ENCODE measurements around the gene LPXN.

Gene LPXN

DNA sequence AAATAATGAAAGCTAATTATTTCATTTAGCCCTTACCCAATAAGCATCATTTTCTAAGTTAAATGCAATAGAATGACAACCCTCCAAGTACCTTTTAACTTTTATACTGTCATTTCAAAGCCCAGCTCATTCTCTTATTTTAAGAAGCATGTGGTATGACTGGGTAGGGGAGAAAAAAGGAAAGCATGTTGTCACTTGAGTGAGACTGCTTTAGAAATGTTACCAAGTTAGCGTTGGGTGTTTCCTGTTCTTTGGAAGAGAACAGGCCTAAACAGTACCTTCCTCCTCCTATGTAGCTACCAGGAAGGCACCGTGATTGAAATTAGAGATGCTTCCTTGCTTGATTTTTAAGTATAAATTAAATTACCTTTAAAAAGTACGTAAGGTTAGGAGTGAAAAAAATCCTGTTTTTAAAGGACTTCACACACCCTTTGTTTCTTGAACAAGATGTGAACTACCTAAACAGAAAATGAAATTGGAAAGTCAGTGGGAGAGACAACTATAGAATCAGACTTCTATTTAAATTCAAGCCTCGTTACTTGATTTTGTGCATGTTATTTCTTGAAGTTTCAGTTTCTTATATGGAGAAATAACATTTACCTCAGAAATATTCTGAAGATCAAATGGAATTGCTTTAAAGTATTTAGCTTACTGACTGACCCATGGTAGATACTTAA lies 46.1 kb upstream of the LPXN start:
- Histone ChIP-seq H3K27ac (ENCODE audit: low read length) (no peak overlapping the region), H3K9ac (ENCODE audit: low read depth, low read length) (no peak overlapping the region), H4K20me1 (ENCODE audit: insufficient read depth, low read length) (no peaks in the 10 kb centered on the region), H3K4me1 (ENCODE audit: insufficient read depth, low read length) (no peaks in the 10 kb centered on the region), H2AFZ (ENCODE audit: low read depth, low read length) (no peak overlapping the region), H3K9me3 (ENCODE audit: insufficient read depth, low read length, severe bottlenecking) (no peaks in the 10 kb centered on the region), H3K4me3 (ENCODE audit: low read depth in 1 of 2, low read length in 2 of 2) (no peak overlapping the region), H3K27me3 (ENCODE audit: insufficient read depth, low read length, poor library complexity) (no peaks in the 10 kb centered on the region), H3K36me3 (ENCODE audit: insufficient read depth, low read length) (peaks cover 93% of the 10 kb centered on the region), H3K4me2 (ENCODE audit: insufficient read depth, low read length) (no peak overlapping the region), H3K79me2 (ENCODE audit: insufficient read depth, low read length) (no peaks in the 10 kb centered on the region)
- ATAC-seq (ENCODE audit: insufficient read depth, low read depth) = no peak
- no peak for DNase-seq
- TF ChIP-seq, protein P1, sequence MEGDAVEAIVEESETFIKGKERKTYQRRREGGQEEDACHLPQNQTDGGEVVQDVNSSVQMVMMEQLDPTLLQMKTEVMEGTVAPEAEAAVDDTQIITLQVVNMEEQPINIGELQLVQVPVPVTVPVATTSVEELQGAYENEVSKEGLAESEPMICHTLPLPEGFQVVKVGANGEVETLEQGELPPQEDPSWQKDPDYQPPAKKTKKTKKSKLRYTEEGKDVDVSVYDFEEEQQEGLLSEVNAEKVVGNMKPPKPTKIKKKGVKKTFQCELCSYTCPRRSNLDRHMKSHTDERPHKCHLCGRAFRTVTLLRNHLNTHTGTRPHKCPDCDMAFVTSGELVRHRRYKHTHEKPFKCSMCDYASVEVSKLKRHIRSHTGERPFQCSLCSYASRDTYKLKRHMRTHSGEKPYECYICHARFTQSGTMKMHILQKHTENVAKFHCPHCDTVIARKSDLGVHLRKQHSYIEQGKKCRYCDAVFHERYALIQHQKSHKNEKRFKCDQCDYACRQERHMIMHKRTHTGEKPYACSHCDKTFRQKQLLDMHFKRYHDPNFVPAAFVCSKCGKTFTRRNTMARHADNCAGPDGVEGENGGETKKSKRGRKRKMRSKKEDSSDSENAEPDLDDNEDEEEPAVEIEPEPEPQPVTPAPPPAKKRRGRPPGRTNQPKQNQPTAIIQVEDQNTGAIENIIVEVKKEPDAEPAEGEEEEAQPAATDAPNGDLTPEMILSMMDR (IDR thresholded peaks at IDR 0.05; ENCODE audit: borderline replicate concordance, extremely low read depth, low read length, poor library complexity, severe bottlenecking) = no peak
- TF ChIP-seq EZH2 (IDR thresholded peaks at IDR 0.05; ENCODE audit: borderline replicate concordance, low read depth, low read length, severe bottlenecking) = no peak

DNA sequence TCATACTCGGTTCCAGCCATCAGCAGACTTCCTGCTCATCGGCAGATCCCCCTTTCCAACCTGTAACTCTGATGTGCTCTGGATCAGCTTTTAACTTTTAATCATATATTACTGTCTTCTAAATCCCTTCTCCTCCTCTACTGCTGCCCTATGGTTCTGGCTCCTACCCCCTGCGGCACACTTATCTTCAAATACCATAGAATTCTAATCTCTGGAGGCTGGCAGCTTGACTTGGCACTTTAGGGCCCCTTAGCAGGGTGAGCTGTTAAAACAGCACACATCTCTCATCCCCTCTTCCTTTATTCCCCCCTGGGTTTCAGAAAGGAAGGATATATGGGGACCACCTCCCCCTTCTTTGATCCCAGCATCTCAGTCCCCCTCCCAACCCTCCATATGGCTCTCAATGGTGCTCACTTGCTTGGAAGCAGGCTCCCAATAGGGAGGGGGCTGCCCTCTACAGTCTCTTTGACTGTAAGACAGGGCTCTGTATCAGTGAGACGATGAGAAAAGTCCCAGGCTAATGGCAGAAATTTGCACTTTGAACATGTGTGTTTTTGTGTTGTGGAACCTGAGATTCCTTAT lies 42.4 kb upstream of the LPXN start:
- H4K20me1 ChIP-seq (ENCODE audit: insufficient read depth, low read length) = no peaks in the 10 kb centered on the region
- H2AFZ ChIP-seq (ENCODE audit: low read depth, low read length) = no peak overlapping the region
- H3K4me1 ChIP-seq (ENCODE audit: insufficient read depth, low read length) = no peaks in the 10 kb centered on the region
- no peaks in the 10 kb centered on the region for H3K9me3 ChIP-seq (ENCODE audit: insufficient read depth, low read length, severe bottlenecking)
- ATAC-seq (ENCODE audit: insufficient read depth, low read depth) = peak; percentile 45; the same call in 1 of the 3 replicates
- 0 out of 2 replicates have a peak, but pooled peaks cover 2% of the 10 kb centered on the region for H3K79me2 ChIP-seq (ENCODE audit: insufficient read depth, low read length)
- H3K36me3 ChIP-seq (ENCODE audit: insufficient read depth, low read length) = peaks cover 99% of the 10 kb centered on the region
- no peak for DNase-seq
- no peaks in the 10 kb centered on the region for H3K27me3 ChIP-seq (ENCODE audit: insufficient read depth, low read length, poor library complexity)
- TF ChIP-seq EZH2 (IDR thresholded peaks at IDR 0.05; ENCODE audit: borderline replicate concordance, low read depth, low read length, severe bottlenecking) = no peak
- TF ChIP-seq, protein P1 (IDR thresholded peaks at IDR 0.05; ENCODE audit: borderline replicate concordance, extremely low read depth, low read length, poor library complexity, severe bottlenecking) = peak; percentile 28
- H3K9ac ChIP-seq (ENCODE audit: low read depth, low read length) = no peak overlapping the region
- no peak overlapping the region for H3K4me3 ChIP-seq (ENCODE audit: low read depth in 1 of 2, low read length in 2 of 2)
- no peak overlapping the region for H3K4me2 ChIP-seq (ENCODE audit: insufficient read depth, low read length)
- no peak overlapping the region for H3K27ac ChIP-seq (ENCODE audit: low read length)

DNA sequence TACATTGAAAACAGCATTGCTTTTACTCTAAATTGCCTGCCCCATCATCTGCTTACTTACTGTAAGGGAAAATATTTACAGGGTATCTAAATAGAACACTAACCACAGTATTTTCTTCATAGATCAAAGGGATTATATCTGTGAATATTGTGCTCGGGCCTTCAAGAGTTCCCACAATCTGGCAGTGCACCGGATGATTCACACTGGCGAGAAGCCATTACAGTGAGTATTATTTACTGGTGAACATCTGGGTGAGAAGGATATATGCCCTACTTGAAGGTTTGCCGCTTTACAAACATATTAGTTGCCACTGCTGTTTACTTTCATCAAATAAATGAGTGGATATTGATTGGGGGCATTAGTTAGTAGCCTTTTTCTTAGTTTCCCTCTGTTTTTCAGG lies 40.9 kb upstream of the LPXN start:
- Histone ChIP-seq H3K9me3 (ENCODE audit: insufficient read depth, low read length, severe bottlenecking) (no peaks in the 10 kb centered on the region), H4K20me1 (ENCODE audit: insufficient read depth, low read length) (no peaks in the 10 kb centered on the region), H3K4me1 (ENCODE audit: insufficient read depth, low read length) (no peaks in the 10 kb centered on the region), H2AFZ (ENCODE audit: low read depth, low read length) (no peak overlapping the region), H3K4me2 (ENCODE audit: insufficient read depth, low read length) (no peak overlapping the region), H3K79me2 (ENCODE audit: insufficient read depth, low read length) (0 out of 2 replicates have a peak, but pooled peaks cover 2% of the 10 kb centered on the region), H3K27ac (ENCODE audit: low read length) (no peak overlapping the region), H3K4me3 (ENCODE audit: low read depth in 1 of 2, low read length in 2 of 2) (no peak overlapping the region), H3K9ac (ENCODE audit: low read depth, low read length) (no peak overlapping the region), H3K27me3 (ENCODE audit: insufficient read depth, low read length, poor library complexity) (no peaks in the 10 kb centered on the region), H3K36me3 (ENCODE audit: insufficient read depth, low read length) (peaks cover 99% of the 10 kb centered on the region)
- ATAC-seq (ENCODE audit: insufficient read depth, low read depth) (no peak), DNase-seq (no peak)
- TF ChIP-seq, protein P1 (IDR thresholded peaks at IDR 0.05; ENCODE audit: borderline replicate concordance, extremely low read depth, low read length, poor library complexity, severe bottlenecking) = no peak
- TF ChIP-seq EZH2 (IDR thresholded peaks at IDR 0.05; ENCODE audit: borderline replicate concordance, low read depth, low read length, severe bottlenecking) = no peak
